ENCODE measurements around the gene DPY19L1. TPM values are rescaled to one million over a fixed set of nuclear protein-coding genes. Genes with fewer than 3 reads are reported as not detected.

Gene DPY19L1
- total RNA-seq, 4 donors from 2014 or later = 11.7 to 22.9 (median 17.9) TPM

DNA sequence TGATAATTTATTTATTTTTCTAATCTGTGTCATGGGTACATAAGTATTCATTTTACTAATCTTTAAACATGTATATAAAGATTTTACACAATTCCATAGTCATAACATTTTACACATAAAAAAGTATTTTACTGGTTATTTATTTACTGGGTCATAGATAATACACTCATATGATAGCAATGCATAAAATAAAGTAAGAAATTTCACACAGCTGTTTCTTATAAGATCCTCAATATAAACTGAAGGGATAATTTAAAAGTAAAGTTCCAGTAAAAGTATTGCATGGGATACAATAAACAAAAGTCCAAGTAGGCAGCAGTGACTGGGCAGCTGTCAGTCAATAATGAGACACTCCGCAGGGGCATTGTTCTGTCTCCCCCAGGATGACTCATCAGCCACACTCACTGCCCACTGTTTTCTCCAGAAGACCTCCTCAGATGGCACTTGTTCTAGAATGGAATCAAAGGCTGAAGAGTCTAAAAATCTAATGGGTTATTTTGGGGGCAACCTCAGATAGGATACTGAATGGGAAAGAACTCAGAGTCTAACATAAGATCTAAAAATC, 32.7 kb downstream of the DPY19L1 start:
- TF ChIP-seq, protein P1, sequence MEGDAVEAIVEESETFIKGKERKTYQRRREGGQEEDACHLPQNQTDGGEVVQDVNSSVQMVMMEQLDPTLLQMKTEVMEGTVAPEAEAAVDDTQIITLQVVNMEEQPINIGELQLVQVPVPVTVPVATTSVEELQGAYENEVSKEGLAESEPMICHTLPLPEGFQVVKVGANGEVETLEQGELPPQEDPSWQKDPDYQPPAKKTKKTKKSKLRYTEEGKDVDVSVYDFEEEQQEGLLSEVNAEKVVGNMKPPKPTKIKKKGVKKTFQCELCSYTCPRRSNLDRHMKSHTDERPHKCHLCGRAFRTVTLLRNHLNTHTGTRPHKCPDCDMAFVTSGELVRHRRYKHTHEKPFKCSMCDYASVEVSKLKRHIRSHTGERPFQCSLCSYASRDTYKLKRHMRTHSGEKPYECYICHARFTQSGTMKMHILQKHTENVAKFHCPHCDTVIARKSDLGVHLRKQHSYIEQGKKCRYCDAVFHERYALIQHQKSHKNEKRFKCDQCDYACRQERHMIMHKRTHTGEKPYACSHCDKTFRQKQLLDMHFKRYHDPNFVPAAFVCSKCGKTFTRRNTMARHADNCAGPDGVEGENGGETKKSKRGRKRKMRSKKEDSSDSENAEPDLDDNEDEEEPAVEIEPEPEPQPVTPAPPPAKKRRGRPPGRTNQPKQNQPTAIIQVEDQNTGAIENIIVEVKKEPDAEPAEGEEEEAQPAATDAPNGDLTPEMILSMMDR (IDR thresholded peaks at IDR 0.05; ENCODE audit: low read depth) = no peak

- TF ChIP-seq, protein P1 (IDR thresholded peaks at IDR 0.05; ENCODE audit: low read depth) = no peak
These were observed 33.5 kb downstream of the DPY19L1 start for GRCh38 chr7:35003679-35004303.

- TF ChIP-seq, protein P1 (IDR thresholded peaks at IDR 0.05; ENCODE audit: low read depth) = no peak
These were observed 41.5 kb downstream of the DPY19L1 start for GRCh38 chr7:34995757-34996156.

- TF ChIP-seq, protein P1 (IDR thresholded peaks at IDR 0.05; ENCODE audit: low read depth) = no peak
These were observed 45.1 kb downstream of the DPY19L1 start for GRCh38 chr7:34991938-34992840.

GRCh38 chr7:34982371-34983019, 54.8 kb downstream of the DPY19L1 start:
- TF ChIP-seq, protein P1 (IDR thresholded peaks at IDR 0.05; ENCODE audit: low read depth) = no peak

- TF ChIP-seq, protein P1 (IDR thresholded peaks at IDR 0.05; ENCODE audit: low read depth) = no peak
These were observed 63.9 kb downstream of the DPY19L1 start for GRCh38 chr7:34973400-34973760.

GRCh38 chr7:34958021-34958420, 79.3 kb downstream of the DPY19L1 start:
- TF ChIP-seq, protein P1 (IDR thresholded peaks at IDR 0.05; ENCODE audit: low read depth) = no peak
